ENCODE results near the gene EDC3. TPM values are rescaled to one million over a fixed set of nuclear protein-coding genes. Genes with fewer than 3 reads are reported as not detected.
"Not testable (repeated sequence)": the region's sequence is repeated elsewhere in the genome, so short reads cannot be mapped to it uniquely, and the experiment has no call there.

The EDC3 gene
- total and polyA plus RNA-seq, 12 donors = 3.9 to 25.3 (median 16.1) TPM

DNA sequence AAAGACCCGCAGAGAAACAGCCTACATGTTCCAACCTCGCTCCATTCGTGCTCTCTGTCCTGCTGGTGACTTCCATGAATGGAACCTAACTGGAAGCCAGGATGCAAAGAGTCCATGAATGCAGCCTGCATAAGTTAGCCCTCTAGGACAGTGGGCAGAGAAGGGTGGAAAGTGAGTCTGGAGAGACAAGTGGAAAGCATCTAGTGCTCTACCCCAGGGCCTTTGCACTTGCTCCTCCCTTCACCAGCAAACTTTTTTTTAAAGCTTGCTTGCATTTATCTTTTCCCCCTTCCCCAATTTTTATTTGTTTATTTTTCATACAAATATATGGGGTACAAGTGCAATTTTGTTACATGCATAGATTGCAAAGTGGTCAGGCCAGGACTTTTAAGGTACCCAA is 37.4 kb upstream of the EDC3 start:
- no peaks in the 10 kb centered on the region for H3K9me3 ChIP-seq (replicated peaks in 1 of 3)
- H3K4me1 ChIP-seq (replicated peaks in 1 of 2) = no peaks in the 10 kb centered on the region
- intact Hi-C loops (cut with DNase I) = no loop called here
- 76 to 94% (median 86%) methylated on average over 3 of the region's 3 CpGs for WGBS, 4 donors
- no peaks in the 10 kb centered on the region for H3K36me3 ChIP-seq (replicated peaks in 1 of 2)
- no peaks in the 10 kb centered on the region for H3K27me3 ChIP-seq
- H3K4me3 ChIP-seq = no peak overlapping the region
- no peak for DNase-seq
- TF ChIP-seq POLR2A (IDR thresholded peaks at IDR 0.05) = no peak
- TF ChIP-seq, protein P1, sequence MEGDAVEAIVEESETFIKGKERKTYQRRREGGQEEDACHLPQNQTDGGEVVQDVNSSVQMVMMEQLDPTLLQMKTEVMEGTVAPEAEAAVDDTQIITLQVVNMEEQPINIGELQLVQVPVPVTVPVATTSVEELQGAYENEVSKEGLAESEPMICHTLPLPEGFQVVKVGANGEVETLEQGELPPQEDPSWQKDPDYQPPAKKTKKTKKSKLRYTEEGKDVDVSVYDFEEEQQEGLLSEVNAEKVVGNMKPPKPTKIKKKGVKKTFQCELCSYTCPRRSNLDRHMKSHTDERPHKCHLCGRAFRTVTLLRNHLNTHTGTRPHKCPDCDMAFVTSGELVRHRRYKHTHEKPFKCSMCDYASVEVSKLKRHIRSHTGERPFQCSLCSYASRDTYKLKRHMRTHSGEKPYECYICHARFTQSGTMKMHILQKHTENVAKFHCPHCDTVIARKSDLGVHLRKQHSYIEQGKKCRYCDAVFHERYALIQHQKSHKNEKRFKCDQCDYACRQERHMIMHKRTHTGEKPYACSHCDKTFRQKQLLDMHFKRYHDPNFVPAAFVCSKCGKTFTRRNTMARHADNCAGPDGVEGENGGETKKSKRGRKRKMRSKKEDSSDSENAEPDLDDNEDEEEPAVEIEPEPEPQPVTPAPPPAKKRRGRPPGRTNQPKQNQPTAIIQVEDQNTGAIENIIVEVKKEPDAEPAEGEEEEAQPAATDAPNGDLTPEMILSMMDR (IDR thresholded peaks at IDR 0.05) = no peak
- no peak overlapping the region for H3K27ac ChIP-seq

DNA sequence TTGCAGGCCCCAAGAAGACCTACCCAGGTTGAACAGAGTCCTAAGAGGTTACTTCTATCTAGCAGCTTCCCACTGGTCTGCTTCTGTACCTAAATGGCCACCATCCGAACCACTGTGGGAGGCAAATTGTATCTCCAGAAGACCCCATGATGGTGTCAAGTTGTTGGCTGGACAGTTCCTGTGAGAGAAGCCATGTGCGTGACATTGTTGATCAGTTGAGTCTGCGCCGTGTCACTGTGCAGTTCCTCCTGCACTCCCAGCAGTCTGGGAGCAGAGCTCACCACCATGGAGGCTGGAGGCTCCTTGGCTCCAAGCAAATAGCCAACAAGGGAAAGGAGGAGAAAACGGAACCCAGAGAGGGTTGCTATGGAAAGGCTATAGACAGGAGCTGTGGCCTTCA is 37.0 kb upstream of the EDC3 start:
- no peak for DNase-seq
- Histone ChIP-seq H3K9me3 (replicated peaks in 1 of 3) (no peaks in the 10 kb centered on the region), H3K27ac (no peak overlapping the region), H3K27me3 (no peaks in the 10 kb centered on the region), H3K4me3 (no peak overlapping the region), H3K4me1 (replicated peaks in 1 of 2) (no peaks in the 10 kb centered on the region), H3K36me3 (replicated peaks in 1 of 2) (no peaks in the 10 kb centered on the region)
- intact Hi-C loops (cut with DNase I) = no loop called here
- TF ChIP-seq, protein P1 (IDR thresholded peaks at IDR 0.05) = no peak
- TF ChIP-seq POLR2A (IDR thresholded peaks at IDR 0.05) = no peak
- 77 to 88% (median 83%) methylated on average over 5 of the region's 5 CpGs for WGBS, 4 donors

DNA sequence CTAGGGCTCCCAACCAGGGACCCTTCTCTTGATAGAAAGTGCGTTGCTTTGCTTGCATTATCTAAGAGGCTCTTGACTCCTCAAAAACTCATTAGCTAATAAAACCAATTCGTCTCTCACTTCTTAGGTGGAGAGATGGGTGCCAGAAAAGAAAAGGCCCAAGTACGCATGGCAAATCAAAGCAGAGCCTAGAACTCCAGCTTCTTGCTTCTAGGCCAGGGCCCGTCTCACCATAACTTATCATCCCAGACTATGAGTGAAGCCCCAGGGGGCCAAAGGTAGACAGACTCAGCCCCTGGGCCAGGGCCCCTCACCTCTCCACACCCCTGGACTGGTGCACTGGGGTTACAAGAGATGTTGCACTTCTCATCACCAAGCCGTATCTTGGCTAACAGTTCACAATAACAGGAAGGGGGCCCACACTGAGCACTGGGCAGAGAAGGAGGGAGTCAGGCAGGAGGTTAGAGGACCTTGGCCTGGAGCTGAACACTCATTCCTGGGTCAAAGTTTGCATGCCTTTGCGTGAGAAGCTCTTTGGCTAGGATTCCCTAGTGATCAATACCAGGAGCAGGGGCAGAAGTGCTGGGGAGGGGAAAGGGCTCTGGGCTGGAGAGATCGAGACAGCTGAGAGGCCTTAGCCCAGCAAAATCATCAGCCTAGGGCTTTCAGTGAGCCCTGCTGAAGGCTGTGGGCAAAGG is 34.9 kb upstream of the EDC3 start:
- Histone ChIP-seq H3K9me3 (replicated peaks in 1 of 3) (no peaks in the 10 kb centered on the region), H3K4me3 (no peak overlapping the region), H3K36me3 (replicated peaks in 1 of 2) (no peaks in the 10 kb centered on the region), H3K27me3 (no peaks in the 10 kb centered on the region), H3K4me1 (replicated peaks in 1 of 2) (peaks cover 0 to 12% of the 10 kb centered on the region in 2 donors), H3K27ac (no peak overlapping the region)
- no peak for DNase-seq
- TF ChIP-seq POLR2A (IDR thresholded peaks at IDR 0.05) = no peak
- TF ChIP-seq, protein P1 (IDR thresholded peaks at IDR 0.05) = no peak
- intact Hi-C loops (cut with DNase I) = no loop called here
- WGBS, 4 donors = 57 to 80% (median 77%) methylated on average over 7 of the region's 7 CpGs

DNA sequence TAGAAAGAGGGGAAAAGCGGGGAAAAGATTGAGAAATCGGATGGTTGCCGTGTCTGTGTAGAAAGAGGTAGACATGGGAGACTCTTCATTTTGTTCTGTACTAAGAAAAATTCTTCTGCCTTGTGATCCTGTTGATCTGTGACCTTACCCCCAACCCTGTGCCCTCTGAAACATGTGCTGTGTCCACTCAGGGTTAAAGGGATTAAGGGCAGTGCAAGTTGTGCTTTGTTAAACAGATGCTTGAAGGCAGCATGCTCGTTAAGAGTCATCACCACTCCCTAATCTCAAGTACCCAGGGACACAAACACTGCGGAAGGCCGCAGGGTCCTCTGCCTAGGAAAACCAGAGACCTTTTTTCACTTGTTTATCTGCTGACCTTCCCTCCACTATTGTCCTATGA is 33.5 kb upstream of the EDC3 start:
- H3K27me3 ChIP-seq; H3K36me3 ChIP-seq (replicated peaks in 1 of 2); DNase-seq; H3K9me3 ChIP-seq (replicated peaks in 1 of 3); H3K27ac ChIP-seq; intact Hi-C loops (cut with DNase I); H3K4me3 ChIP-seq: not testable (repeated sequence)
- peaks cover 0 to 14% of the 10 kb centered on the region in 2 donors for H3K4me1 ChIP-seq (replicated peaks in 1 of 2)
- 77 to 92% (median 81%) methylated on average over 6 of the region's 6 CpGs for WGBS, 4 donors

DNA sequence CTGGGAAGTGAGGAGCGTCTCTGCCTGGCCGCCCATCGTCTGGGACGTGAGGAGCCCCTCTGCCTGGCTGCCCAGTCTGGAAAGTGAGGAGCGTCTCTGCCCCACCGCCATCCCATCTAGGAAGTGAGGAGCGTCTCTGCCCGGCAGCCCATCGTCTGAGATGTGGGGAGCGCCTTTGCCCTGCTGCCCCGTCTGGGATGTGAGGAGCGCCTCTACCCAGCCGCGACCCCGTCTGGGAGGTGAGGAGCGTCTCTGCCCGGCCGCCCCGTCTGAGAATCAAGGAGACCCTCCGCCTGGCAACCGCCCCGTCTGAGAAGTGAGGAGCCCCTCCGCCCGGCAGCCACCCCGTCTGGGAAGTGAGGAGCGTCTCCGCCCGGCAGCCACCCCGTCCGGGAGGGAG is 32.9 kb upstream of the EDC3 start:
- peaks cover 0 to 14% of the 10 kb centered on the region in 2 donors for H3K4me1 ChIP-seq (replicated peaks in 1 of 2)
- H3K27me3 ChIP-seq; H3K27ac ChIP-seq; intact Hi-C loops (cut with DNase I); H3K4me3 ChIP-seq; H3K9me3 ChIP-seq (replicated peaks in 1 of 3); DNase-seq; H3K36me3 ChIP-seq (replicated peaks in 1 of 2): not testable (repeated sequence)
- WGBS, 4 donors = 82 to 84% (median 84%) methylated on average over 10 to 19 of the region's 30 CpGs; no CpG with 5 or more reads in 1 of the 4 donors
